H1 (cell line): ENCODE measurements around the gene PGD. TPM values are rescaled to one million over a fixed set of nuclear protein-coding genes. Genes with fewer than 3 reads are reported as not detected.

Experiments
- CTCF ChIA-PET: fragments of 300-600 bp; sonication (Branson Sonifier 250); formaldehyde crosslinking; loops from one replicate; lab custom pipeline; 2021; ENCODE audit not compliant: partially characterized antibody; lab: Charles Lee
- POLR2A ChIA-PET: fragments of 300-600 bp; sonication (Branson Sonifier 250); formaldehyde crosslinking; loops from one replicate; lab custom pipeline; 2021; ENCODE audit warnings: inconsistent platforms; ENCODE audit not compliant: partially characterized antibody; lab: Charles Lee
- DNase-seq, 2 experiments: peaks; one replicate each; pipeline versions ENCODE4 v3.0.0 to v3.0.0-alpha.2; 2010 to 2022; ENCODE audit warnings: low spot score in 2 of 2, low read depth in 1 of 2, mixed read lengths in 1 of 2
- FAIRE-seq: peaks from 2 replicates; lab custom pipeline; 2011; peaks lifted over from hg19 to GRCh38; lab: Jason Lieb, UNC
- H2AFZ ChIP-seq: 2 replicates; pipeline ENCODE4 v1.8.1; 2012; ENCODE audit warnings: low read length, inconsistent platforms
- H2AK5ac ChIP-seq: 2 replicates; pipeline ENCODE4 v1.6.1; 2013; ENCODE audit warnings: low read depth, low read length
- H2BK120ac ChIP-seq: replicated peaks from 2 replicates; pipeline ENCODE3; 2013; ENCODE audit warnings: low read depth, low read length, inconsistent platforms
- H2BK12ac ChIP-seq: 2 replicates; pipeline ENCODE4 v1.6.1; 2013; ENCODE audit warnings: low read depth, low read length
- H2BK15ac ChIP-seq: 2 replicates; pipeline ENCODE4 v1.6.1; 2013; ENCODE audit warnings: low read length
- H2BK20ac ChIP-seq: 2 replicates; pipeline ENCODE4 v1.6.1; 2013; ENCODE audit warnings: low read length
- H2BK5ac ChIP-seq: 2 replicates; pipeline ENCODE4 v1.6.1; 2013; ENCODE audit warnings: low read depth, low read length
- H3K14ac ChIP-seq: 2 replicates; pipeline ENCODE4 v1.6.1; 2013; ENCODE audit warnings: inconsistent platforms; ENCODE audit not compliant: insufficient read length
- H3K18ac ChIP-seq: 2 replicates; pipeline ENCODE4 v1.6.1; 2013; ENCODE audit warnings: low read length; ENCODE audit errors: extremely low read depth
- H3K23ac ChIP-seq: 2 replicates; pipeline ENCODE4 v1.6.1; 2013; ENCODE audit warnings: inconsistent platforms; ENCODE audit not compliant: insufficient read length
- H3K23me2 ChIP-seq: 2 replicates; pipeline ENCODE4 v1.6.1; 2013; ENCODE audit warnings: low read depth, low read length
- H3K27ac ChIP-seq: 2 replicates; pipeline ENCODE4 v1.6.1; 2011; ENCODE audit warnings: low read depth, low read length, inconsistent platforms
- H3K27me3 ChIP-seq, 4 experiments: replicated peaks in 1 of 4; 1 replicate in 1 of 4; 2 replicates in 3 of 4; pipeline versions ENCODE4 v1.6.1 to v1.8.1; 2011 to 2013; ENCODE audit warnings: low read length in 3 of 4, mild to moderate bottlenecking in 3 of 4, inconsistent platforms in 2 of 4, mixed read lengths in 2 of 4, moderate library complexity in 1 of 4; ENCODE audit not compliant: control insufficient read depth in 3 of 4, insufficient read depth in 3 of 4; ENCODE audit errors: extremely low read depth in 1 of 4
- H3K36me3 ChIP-seq, 4 experiments: 2 replicates each; pipeline versions ENCODE4 v1.6.1 to v1.8.1; 2011 to 2013; ENCODE audit warnings: mild to moderate bottlenecking in 4 of 4, low read length in 3 of 4, moderate library complexity in 2 of 4, control low read depth in 1 of 4, inconsistent platforms in 1 of 4; ENCODE audit not compliant: insufficient read depth in 4 of 4, control insufficient read depth in 2 of 4
- H3K4ac ChIP-seq: replicated peaks from 2 replicates; pipeline ENCODE3; 2013; ENCODE audit warnings: low read length, low read depth, mixed read lengths, inconsistent platforms; ENCODE audit not compliant: insufficient read length
- H3K4me1 ChIP-seq, 4 experiments: replicated peaks in 1 of 4; 1 replicate in 1 of 4; 2 replicates in 3 of 4; pipeline versions ENCODE4 v1.6.1 to v1.8.1; 2011 to 2013; ENCODE audit warnings: low read length in 3 of 4, inconsistent platforms in 2 of 4, mixed read lengths in 1 of 4; ENCODE audit not compliant: insufficient read depth in 4 of 4, control insufficient read depth in 3 of 4
- H3K4me2 ChIP-seq, 2 experiments: 2 replicates each; pipeline versions ENCODE4 v1.6.1 to v1.8.1; 2011 to 2013; ENCODE audit warnings: low read depth in 2 of 2, low read length in 2 of 2, control low read depth in 1 of 2, inconsistent platforms in 1 of 2, mild to moderate bottlenecking in 1 of 2; ENCODE audit not compliant: insufficient read depth in 1 of 2
- H3K4me3 ChIP-seq, 4 experiments: fragments of 200-600, 300-600 bp in 1 of 4; sonication (generic), shearing (Covaris generic), sonication (Bioruptor Twin) in 1 of 4; 2 replicates each; pipeline versions ENCODE4 v1.5.1 to v1.8.1; 2011 to 2016; ENCODE audit warnings: low read length in 4 of 4, low read depth in 3 of 4, control low read depth in 2 of 4, inconsistent platforms in 2 of 4, mild to moderate bottlenecking in 2 of 4, mixed read lengths in 1 of 4, moderate library complexity in 1 of 4; ENCODE audit not compliant: insufficient read depth in 2 of 4; ENCODE audit errors: extremely low read depth in 1 of 4
- H3K56ac ChIP-seq: replicated peaks from 2 replicates; pipeline ENCODE3; 2013; ENCODE audit warnings: low read depth, mild to moderate bottlenecking, mixed read lengths, low read length, inconsistent platforms; ENCODE audit not compliant: insufficient read length
- H3K79me1 ChIP-seq: 2 replicates; pipeline ENCODE4 v1.6.1; 2013; ENCODE audit warnings: low read depth, low read length, control low read depth
- H3K79me2 ChIP-seq, 2 experiments: 2 replicates each; pipeline versions ENCODE4 v1.6.1 to v1.8.1; 2012 to 2013; ENCODE audit warnings: low read length in 2 of 2, mild to moderate bottlenecking in 2 of 2, inconsistent platforms in 1 of 2; ENCODE audit not compliant: insufficient read depth in 2 of 2, control insufficient read depth in 1 of 2
- H3K9ac ChIP-seq, 4 experiments: replicated peaks in 1 of 4; 1 replicate in 1 of 4; 2 replicates in 3 of 4; pipeline versions ENCODE4 v1.6.1 to v1.8.1; 2011 to 2013; ENCODE audit warnings: low read depth in 3 of 4, low read length in 3 of 4, control low read depth in 2 of 4, mild to moderate bottlenecking in 2 of 4, moderate library complexity in 2 of 4, inconsistent platforms in 1 of 4; ENCODE audit errors: extremely low read depth in 1 of 4
- H3K9me3 ChIP-seq, 2 experiments: 2 replicates each; pipeline versions ENCODE4 v1.6.1 to v1.8.1; 2012 to 2013; ENCODE audit warnings: mild to moderate bottlenecking in 2 of 2, moderate library complexity in 2 of 2, control low read depth in 1 of 2, inconsistent platforms in 1 of 2, low read depth in 1 of 2, low read length in 1 of 2, mixed read lengths in 1 of 2; ENCODE audit not compliant: insufficient read depth in 2 of 2
- H4K20me1 ChIP-seq, 2 experiments: replicated peaks in 1 of 2; 2 replicates each; pipeline versions ENCODE3 to v1.8.1; 2011 to 2013; ENCODE audit warnings: inconsistent platforms in 2 of 2, low read length in 2 of 2, mild to moderate bottlenecking in 1 of 2; ENCODE audit not compliant: insufficient read depth in 2 of 2, control insufficient read depth in 1 of 2
- H4K5ac ChIP-seq: 2 replicates; pipeline ENCODE4 v1.6.1; 2013; ENCODE audit warnings: low read length, low read depth, mixed read lengths, inconsistent platforms; ENCODE audit not compliant: insufficient read length
- H4K8ac ChIP-seq: 2 replicates; pipeline ENCODE4 v1.8.0; 2013; ENCODE audit warnings: mild to moderate bottlenecking, moderate library complexity, low read length, inconsistent platforms; ENCODE audit not compliant: insufficient read depth; ENCODE audit errors: extremely low read depth
- H4K91ac ChIP-seq: replicated peaks from 2 replicates; pipeline ENCODE3; 2013; ENCODE audit warnings: low read length, mixed read lengths, inconsistent platforms; ENCODE audit not compliant: insufficient read length
- JUND ChIP-seq: IDR thresholded peaks from 2 replicates; pipeline ENCODE4 v1.6.1; 2011; ENCODE audit warnings: mild to moderate bottlenecking, improper control_type of control experiment, low read length
- RNF2 ChIP-seq: fragments of 200-900, 300-1000 bp; sonication (generic); IDR thresholded peaks from 2 replicates; pipeline ENCODE4 v1.7.1; 2016; ENCODE audit warnings: borderline replicate concordance, low read depth, mild to moderate bottlenecking, antibody characterized with exemption, low read length; ENCODE audit not compliant: poor library complexity, severe bottlenecking; ENCODE audit errors: missing control alignments
- WGBS, 2 experiments: shearing (Covaris generic) in 1 of 2; methylation state at CpG; one replicate each; pipeline versions ENCODE4 v1.1.6 to v1.1.7; 2013 to 2015; ENCODE audit warnings: low lambda C conversion rate in 2 of 2, mixed read lengths in 2 of 2, inconsistent platforms in 1 of 2, low coverage in 1 of 2, missing lambda C conversion rate in 1 of 2; ENCODE audit not compliant: insufficient replicate concordance in 2 of 2, insufficient coverage in 1 of 2, insufficient read length in 1 of 2; ENCODE audit errors: extremely low coverage in 1 of 2, missing lambda C conversion rate in 1 of 2; 5-methylcytosine and 5-hydroxymethylcytosine counted together
- polyA plus RNA-seq, 7 experiments: library from polyadenylated mRNA; depleted of rRNA in 3 of 7; stranded (reverse) in 5 of 7; unstranded in 2 of 7; fragments of >200 nt in 5 of 7; fragments of 200-250 nt in 2 of 7; gene quantifications; 1 replicate in 5 of 7; 2 replicates in 1 of 7; 4 replicates in 1 of 7; pipeline versions ENCODE4 v1.2.1 to v1.2.3, GENCODE V29; 2011 to 2013; ENCODE audit warnings: missing spikeins in 2 of 7, mixed read lengths in 2 of 7
- total RNA-seq: library from RNA; stranded (reverse); fragmentation: NEBNext Ultra II Directional; extraction: Animal tissue kit (Norgen Biotek cat#: 25700); gene quantifications from 2 replicates; pipeline ENCODE4 v1.2.1, GENCODE V29; 2021
- TF ChIP-seq, protein P1 (sequence below): IDR thresholded peaks from 2 replicates; pipeline ENCODE4 v1.6.1; 2011; ENCODE audit warnings: low read depth, mild to moderate bottlenecking, low read length; ENCODE audit not compliant: insufficient read depth

PGD gene
- total and polyA plus RNA-seq, 2 of the 8 experiments (the other 6 are each of a cell fraction or from before 2014, with no cell fraction given) = 191 to 331 TPM

DNA sequence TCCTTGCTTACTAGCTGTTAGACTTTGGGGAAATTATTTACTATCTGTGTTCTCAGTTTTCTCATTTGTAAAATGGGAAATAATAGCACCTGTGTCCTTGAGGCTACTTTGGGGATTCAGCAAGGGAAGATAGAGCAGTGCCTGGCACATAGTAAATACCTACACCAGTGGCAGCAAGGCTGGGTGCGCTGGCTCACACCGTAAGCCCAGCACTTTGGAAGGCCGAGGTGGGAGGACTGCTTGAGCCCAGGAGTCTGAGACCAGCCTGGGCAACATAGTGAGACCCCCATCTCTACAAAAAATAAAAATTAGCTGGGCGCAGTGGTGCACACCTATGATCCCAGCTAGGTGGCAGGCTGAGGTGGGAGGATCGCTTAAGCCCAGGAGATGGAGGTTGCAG lies 22.8 kb downstream of the PGD start:
- Histone ChIP-seq H3K4me3 (no peak overlapping the region), H2BK5ac (no peak overlapping the region), H2BK20ac (no peak overlapping the region), H4K5ac (no peak overlapping the region), H3K36me3 (peaks cover 18 to 47% (median 33%) of the 10 kb centered on the region in 4 experiments), H3K4ac (no peak overlapping the region), H3K27me3 (no peaks in the 10 kb centered on the region), H3K27ac (no peak overlapping the region), H2BK15ac (no peak overlapping the region), H2AFZ (no peak overlapping the region), H2AK5ac (no peak overlapping the region), H3K23ac (no peak overlapping the region), H3K9ac (no peak overlapping the region), H4K91ac (no peak overlapping the region), H3K9me3 (no peaks in the 10 kb centered on the region), H4K8ac (no peak overlapping the region), H3K79me1 (no peaks in the 10 kb centered on the region), H3K4me2 (no peak overlapping the region), H3K23me2 (no peaks in the 10 kb centered on the region), H3K18ac (no peak overlapping the region), H3K56ac (no peak overlapping the region), H2BK12ac (no peak overlapping the region), H3K4me1 (no peaks in the 10 kb centered on the region), H3K79me2 (no peaks in the 10 kb centered on the region), H4K20me1 (peaks cover 3 to 5% of the 10 kb centered on the region in 2 experiments), H3K14ac (no peak overlapping the region), H2BK120ac (no peak overlapping the region)
- WGBS, 2 experiments = 81% methylated on average over 5 of the region's 5 CpGs; no CpG with 5 or more reads in 1 of the 2 experiments
- POLR2A ChIA-PET = interaction anchor here (0.7 to 2.1 kb wide), 6 partner anchors 8 to 45 kb away, joined by 3 to 10 read pairs (median 3); partner anchors contain the start of gene CENPS
- TF ChIP-seq JUND (no peak), RNF2 (no peak)
- TF ChIP-seq, protein P1, sequence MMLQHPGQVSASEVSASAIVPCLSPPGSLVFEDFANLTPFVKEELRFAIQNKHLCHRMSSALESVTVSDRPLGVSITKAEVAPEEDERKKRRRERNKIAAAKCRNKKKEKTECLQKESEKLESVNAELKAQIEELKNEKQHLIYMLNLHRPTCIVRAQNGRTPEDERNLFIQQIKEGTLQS = no peak
- FAIRE-seq (no peak), DNase-seq (no peak)
- CTCF ChIA-PET = interaction anchor here (0.7 to 2.3 kb wide), 5 partner anchors 8 to 87 kb away, joined by 3 to 7 read pairs (median 3); partner anchors contain the start of gene CENPS
